HG03103 (cell line): Measurements from ENCODE around the gene UBAC2.

Experiments
- ATAC-seq: cut with Tn5 transposase; IDR thresholded peaks from one replicate; pipeline ENCODE4 v1.9.1; 2021; ENCODE audit warnings: low read depth; ENCODE audit not compliant: unreplicated experiment

UBAC2 gene

DNA sequence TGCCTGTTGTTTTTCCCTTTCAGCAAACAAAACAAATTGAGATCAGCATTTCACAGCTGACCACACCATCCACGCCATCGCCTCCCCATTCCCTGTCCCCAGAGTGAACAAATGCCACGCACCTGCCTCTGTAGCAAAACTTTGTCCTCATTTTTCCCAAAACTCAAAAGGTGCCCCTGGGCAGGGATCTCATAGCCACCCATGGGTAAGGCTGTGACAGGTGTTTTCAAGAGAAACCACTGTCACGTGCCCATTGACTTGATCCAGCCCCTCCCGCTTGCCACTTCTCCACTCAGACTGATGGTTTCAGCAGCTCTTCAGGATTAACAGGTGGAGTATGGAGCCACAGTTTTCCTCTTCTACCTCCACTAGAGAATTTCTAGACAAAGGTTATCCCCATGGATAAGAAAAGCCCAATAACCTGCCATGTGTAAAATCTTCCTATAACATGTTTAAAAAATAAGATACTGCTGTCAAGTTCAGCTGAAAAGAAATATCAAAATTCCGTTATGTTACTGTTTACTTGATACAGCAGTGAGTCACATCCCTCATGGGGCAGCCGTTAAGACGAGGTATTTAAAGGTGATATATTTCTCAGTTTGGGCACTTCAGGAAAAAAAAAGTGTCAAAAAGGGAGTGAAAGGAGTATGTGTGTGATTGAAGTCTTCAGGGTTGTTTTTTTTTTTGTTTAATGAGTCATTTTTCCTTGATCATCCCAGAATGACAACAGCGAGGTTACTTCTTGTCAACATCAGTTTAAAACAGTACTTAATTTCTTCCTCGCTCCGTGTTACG is 170.0 kb downstream of the UBAC2 start:
- no peak for ATAC-seq

DNA sequence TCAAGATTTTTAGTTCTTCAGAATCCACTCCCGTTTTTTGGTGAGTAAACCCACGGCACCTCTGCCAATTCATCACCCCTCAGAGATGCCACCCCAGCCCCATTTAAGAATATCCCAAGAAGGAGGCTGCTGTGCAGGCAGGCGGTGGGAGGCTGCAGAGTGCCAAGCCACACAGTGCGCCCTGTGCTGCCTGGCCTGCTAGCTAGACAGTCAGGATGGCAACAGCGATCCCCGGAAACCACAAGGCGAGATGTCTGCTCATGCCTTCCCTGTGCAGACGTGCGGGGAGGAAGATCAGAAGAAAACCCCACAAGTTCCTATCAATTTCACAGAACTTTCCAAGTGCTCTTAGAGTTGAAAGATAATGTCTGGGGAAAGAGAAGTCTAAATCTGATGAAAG is 171.3 kb downstream of the UBAC2 start:
- no peak for ATAC-seq

DNA sequence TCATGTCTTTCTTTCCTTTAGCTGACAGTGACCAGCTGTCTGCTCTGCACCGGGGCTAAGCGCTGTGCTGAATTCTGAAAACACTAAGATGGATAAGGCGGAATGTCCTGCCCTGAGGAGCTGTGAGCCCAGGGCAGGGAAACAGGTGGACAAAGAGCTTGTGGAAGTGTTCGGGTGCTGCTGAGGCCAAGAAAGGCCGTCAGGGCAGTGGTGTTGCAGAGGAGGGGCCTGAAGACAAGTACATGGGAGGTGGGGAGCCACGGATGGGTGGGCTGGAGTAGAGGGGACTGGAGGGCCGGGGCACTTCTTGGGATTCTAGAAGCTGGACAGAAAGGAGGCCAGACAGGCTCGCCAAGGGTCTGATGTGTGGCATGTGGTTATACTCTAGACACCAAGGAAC is 172.8 kb downstream of the UBAC2 start:
- ATAC-seq = no peak

DNA sequence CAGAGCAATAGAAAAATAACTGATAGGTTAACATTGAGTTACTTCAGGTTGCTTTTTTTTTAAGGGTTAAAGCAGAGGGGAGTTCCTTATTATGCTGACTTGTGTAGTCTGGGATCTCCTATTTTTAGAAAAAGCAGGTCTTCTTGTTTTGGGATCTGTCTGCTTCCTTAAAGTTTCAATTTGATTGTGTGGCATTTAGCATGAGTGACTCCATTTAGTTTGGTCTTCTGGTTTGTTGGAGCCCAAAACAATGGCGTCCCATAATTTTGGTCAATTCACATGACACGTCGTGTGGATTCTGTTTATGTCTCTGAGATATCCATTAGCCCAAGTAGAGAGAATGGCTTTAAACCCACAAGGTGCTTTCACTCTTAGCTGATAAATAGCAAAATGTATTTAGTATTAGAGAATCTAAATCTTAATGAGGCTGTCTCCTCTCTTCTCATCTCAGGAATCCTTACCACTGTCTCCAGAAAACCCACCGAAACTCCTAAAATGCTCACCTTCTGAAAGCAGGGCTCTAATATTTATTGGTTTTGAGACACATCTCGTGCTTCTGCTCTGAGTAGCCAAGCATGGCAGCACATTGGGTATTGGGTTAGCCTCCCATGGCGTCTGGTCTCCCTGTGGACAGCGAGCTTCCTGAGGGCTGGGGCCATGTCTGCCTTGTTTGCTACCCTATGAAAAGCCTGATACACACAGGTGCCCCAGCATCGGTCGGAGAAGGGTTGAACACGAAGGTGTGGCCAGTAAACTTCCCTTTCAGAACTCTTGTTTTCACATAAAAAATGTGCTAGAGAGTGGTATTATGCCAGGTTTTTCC is 173.7 kb downstream of the UBAC2 start:
- peak; percentile 32 for ATAC-seq

DNA sequence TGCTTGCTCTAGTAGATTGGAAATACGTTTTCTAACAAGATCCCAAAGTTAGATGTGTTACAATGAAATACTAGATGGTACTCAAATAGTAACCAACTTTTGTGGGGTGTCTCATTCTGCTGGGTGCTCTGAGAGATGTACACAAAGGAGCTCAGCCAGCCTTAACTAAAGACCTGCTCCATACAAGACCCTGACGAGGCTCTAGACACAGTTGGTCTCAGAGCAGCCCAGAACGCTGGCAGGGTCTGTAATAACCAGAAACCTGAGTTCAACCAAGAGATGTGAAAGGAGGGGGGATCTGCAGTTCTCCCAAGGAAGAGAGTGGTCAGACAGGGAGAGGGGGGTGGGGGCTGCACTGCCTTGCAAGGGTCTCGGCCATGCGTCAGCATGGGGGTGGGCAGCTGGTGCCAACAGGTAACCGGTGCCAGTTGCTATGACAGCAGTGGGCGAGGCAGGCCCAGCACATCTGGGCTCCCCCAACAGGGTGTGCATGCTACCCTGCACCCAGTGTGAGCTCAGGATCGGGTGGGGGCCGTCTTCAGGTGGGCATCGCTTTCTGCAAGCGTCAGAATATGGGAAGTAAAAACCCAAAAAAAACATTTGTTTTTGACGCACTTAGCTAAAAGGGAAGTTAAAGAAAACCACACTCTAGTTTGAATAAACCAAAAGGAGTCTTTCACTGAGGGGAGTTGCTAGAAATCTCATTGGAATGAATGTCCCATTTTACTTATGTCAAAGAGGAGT is 174.5 kb downstream of the UBAC2 start:
- peak; percentile 36 for ATAC-seq

DNA sequence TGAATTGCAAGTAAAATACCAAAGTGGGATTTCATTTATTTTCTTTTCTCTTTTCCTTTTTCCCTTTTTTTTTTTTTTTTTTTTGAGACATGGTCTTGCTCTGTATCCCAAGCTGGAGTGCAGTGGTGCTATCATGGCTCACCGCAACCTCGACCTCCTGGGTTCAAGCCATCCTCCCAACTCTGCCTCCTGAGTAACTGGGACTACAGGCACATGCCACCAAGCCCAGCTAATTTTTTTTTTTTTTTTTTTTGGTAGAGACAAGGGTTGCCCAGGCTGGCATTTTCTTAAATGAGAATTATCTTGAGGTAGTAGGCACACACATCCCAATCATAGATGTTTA is 175.1 kb downstream of the UBAC2 start:
- ATAC-seq = no peak

DNA sequence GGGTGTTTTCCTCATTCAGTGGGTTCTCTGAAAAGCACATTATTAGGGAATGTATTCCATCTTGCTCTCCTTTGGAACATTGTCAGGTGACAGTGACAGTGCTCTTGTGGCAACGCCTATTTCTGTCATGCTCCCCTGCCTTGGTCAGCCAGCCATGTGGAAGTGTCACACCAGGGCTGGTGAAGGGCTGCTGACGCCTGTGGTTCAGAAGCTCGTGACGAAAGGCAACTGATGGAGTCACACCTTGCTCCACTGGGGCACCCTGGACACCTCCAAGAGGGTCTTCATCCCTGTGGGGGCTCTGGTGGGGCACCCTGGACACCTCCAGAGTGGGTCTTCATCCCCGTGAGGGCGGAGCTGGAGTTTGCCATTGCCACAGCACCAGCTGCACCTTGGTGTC is 175.5 kb downstream of the UBAC2 start:
- peak; percentile 63 for ATAC-seq

DNA sequence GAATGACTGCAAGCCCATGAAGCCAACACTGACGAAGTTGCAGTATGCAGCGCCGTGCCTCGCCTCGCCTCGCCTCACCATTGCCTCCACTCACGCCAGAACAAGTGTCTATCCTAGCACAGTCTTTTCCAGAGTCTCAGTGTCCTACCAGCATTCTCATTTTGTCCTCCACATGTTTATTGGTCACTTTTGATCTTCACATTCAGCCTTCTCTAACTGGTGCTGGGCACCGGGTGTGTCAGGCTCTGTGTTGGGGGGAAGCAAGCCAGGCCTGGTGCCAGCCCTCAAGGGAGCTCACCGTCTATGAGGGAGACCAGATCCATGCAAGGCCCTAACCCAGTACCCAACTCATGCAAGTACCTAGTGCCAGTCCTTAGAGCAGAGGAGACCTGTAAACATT is 176.3 kb downstream of the UBAC2 start:
- ATAC-seq = no peak

DNA sequence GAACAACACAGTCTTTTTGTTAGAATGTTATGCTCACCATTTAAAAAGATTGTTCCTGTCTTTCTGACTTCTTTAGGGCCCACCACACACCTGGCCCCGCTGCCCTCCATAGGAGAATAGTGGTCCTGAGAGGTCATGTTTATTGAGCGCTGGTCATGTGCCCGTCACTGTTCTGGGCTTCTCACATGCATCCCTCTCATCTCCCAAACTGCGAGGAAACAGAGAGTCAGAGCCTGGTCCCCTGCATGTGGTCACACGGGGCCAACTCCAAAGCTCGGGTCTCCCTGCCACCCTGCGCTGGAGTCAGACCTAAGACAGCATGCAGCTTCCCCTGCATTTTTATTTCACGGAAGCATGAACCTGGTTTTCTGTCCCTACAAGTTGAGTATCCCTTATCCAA is 177.0 kb downstream of the UBAC2 start:
- no peak for ATAC-seq

DNA sequence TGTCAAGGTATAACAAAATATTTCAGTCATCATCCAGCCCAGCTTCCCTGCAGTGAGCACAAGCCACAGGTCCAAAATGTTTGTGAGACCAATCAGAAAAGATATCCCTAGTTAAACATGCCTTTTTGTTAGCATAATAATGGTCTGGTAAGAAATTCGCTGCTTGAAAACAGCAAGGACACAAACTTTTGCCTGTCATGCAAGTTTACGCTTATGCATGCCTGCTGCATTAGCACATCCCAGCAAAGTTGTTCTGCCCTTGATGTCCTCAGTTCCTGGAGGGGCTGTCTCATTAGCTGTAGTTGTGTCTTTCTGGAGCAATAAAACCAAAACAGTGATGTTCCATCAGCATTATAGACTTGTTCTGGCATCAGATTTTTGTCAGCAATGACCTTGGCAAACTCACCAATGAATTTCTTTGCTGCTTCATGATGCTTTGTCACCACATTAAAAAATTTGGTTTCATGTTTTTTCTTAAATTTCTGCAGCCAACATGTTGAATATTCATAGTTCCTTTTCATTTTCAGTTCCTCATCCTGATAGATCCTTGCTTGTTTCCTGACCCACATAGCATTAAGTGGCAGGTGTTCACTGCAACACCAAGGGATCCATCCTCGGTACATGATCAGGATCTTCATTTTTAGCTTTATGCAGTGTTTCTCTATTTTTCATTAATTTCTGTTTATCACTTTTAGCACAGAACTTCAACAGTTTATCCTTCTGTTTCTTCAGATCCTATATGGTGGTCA is 178.5 kb downstream of the UBAC2 start:
- no peak for ATAC-seq

DNA sequence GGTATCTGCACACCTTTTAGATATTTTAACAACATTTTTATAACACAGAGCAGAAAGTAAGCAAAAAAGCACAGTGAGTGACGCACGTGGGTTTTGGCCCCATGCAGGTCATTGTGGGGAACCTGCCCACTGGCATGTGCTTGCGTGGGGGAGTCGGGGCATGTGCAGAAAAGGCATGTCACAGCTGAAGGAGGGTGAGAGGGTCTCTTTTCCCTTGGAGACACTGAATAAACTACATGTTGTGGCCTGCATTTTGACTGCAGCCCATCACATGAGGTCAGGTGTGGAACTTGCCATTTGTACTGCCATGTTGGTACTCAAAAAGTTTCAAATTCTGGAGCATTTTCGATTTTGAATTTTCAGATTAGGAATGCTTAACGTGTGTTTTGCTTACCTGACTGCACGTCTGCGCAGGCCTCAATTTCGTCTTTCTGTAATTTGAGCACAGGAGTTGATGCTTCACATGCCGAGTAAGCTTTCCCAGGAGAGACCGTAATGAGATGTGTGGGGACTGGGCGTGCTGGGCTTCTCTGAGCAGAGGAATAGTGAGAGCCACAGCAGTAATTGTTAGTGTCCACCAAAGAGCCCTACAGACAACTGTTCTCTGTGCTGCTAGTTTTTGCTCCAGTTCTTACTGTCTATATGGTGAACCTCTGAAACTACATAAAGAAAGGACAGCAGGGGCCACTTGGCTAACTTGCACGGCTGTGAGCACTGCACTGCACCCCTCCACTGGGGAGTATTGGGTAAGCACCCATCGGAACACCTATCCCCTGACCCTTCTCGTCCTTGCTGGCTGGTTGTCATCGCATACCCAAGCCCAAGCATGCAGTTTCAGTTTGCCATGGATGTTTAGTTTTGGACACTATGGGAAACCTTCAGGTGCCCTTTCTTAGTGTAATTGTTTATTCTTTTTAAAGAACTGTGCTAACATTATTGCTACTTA is 179.5 kb downstream of the UBAC2 start:
- ATAC-seq = no peak

DNA sequence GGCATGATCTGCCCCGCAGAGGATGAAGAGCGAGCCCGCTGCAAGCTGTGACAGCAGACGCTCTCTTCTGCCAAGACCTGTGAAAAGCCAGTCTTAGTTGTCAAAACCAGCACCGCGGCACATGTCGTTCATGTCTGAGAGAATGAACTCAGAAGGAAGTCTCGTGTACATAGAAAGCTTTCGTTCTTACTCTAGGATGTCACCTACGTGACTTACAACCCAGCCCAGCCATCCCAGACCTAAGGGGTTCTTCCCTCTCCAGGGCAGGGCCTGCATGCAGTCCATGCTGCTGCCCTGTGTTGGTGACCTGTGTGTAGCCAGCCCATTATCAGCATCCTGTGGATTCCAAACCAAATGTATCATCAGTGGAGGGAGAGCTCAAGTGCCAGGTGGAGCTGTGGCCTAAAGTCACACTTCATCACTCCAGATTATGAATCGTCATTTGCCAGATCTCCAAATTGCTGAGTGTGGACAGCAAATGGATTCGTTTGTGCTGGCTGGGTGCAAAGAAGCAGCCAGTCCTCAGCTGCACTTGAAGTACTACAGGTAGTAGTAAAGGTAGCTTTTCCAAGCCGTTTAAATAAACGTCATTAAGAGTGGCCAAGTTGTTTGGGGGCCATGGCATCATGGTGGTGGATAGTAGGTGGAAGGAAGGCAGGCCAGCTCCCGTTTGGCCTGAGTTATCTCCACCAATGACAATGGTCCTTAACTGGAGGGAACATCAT is 180.4 kb downstream of the UBAC2 start:
- no peak for ATAC-seq

DNA sequence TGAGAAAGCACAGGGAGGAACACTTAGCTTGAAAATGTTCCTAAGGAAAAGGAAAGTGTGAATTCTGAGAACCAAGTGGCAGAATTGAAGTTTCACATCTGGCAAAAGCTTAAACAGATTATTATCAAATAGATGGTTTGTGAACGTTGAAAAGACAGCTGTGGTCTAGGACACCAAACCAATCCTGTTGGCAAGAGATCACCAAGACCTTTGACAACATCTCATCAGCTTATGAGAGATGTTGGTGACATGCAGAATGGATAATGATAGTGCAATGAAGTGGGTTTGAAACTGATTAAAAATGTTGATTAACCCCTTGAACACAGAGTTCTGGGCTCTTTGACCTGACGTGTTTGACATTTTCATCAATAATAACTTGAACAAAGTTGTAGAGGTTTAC is 181.1 kb downstream of the UBAC2 start:
- ATAC-seq = no peak

DNA sequence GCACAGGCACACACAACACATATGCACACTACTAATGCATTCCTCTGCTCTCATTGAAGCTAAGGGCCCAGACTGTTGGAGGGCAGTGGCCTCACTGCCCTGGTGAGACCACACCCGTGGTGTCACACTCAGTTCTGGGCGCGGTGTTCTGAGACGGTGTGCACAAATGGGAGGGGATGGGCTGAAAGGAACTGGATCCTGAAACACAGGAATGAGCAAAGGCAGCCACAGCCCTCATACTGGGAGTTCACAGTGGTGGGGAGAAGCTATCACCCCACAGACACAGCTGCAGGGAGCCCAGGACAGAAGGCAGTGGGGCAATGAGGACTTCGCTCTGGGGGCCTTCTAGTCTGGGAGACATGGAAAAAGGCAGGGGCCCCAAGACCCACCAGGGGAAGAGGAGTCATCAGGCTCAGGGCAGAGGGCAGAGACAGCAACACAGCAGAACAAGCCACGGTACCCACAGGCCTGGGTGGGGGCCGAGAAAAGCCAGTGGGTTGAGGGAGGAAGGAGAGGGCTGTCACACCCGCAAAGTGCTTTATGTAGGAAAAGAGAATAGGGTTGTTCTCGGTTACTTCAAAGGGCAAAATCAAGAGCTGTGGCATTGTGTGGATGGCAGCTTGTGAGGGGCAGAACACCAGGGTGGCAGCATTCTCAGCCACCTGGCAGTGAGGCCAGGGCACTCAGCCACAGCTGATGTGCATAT is 181.9 kb downstream of the UBAC2 start:
- ATAC-seq = no peak

DNA sequence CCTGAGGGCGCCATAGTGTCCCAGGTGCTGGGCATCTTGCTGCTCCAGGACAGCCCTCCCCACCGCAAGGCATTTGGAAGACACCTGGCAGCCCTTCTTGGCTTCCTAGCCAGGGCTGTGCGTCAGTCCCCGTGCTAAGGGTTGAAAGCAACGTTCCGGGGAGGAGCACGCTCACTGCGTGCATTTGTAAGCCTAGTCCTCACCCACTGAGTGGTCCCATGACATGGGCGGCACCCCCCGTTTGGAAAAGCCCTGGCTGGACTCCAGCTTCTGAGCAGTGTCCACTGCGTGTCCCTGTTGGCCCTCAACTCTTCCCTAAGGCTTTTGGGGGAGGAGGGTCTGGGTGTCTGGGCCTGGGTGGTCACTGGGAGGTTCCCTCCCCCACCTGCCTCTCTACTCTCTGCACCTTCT is 182.9 kb downstream of the UBAC2 start:
- no peak for ATAC-seq

DNA sequence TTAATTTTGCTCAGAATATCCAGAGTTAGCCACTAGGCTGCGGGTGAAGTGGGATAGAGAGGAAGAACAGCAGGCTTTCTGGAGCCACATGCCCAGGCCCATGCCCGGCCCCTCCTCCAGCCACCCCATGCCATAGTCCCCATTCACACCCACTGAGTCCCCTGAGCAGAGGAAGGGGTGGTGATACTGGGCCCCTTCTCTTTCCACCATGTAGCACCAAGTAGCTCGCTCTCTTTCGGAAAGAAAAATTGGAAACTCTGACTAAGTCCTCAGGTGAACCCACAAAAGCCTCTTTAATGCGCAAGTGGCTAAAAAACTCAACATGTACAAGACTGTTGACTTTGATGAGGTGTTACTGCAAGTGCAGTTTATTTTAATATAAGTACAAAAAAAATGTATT is 183.3 kb downstream of the UBAC2 start:
- ATAC-seq = no peak

DNA sequence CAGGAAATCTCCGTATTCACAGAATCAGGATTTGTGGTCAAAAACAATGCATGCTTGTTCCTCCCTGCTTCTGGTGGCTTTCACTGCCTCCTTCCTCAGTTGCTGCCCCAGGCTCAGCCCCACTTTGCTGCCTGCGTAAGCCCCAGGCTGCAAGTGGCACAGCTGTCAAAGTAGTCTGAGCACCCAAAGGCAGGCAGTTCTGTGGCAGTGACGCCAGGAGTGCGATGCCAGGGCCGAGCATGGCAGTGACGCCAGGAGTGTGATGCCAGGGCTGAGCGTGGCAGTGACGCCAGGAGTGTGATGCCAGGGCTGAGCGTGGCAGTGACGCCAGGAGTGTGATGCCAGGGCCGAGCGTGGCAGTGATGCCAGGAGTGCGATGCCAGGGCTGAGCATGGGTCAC is 183.8 kb downstream of the UBAC2 start:
- ATAC-seq = no peak

DNA sequence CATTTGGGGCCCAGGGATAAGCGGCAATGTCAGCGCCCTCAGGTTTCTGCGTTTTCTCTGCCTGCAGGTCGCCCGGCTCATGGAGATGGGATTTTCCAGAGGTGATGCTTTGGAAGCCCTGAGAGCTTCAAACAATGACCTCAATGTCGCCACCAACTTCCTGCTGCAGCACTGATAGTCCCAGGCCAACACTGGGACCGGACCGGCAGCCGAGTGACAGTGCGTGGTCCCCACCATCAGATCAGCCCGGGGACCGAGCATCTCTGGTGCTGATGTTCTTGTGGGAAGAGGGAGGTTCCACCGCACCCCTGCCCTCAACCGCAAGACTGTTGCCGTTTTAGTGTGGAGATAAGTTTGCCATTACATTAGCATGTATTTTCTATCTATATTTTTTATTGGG is 184.5 kb downstream of the UBAC2 start:
- no peak for ATAC-seq
